Measurements from ENCODE around the gene NECTIN1. TPM values are rescaled to one million over a fixed set of nuclear protein-coding genes. Genes with fewer than 3 reads are reported as not detected.

NECTIN1 gene
- total and polyA plus RNA-seq, 4 donors = 4.7 to 18.3 (median 7.3) TPM

DNA sequence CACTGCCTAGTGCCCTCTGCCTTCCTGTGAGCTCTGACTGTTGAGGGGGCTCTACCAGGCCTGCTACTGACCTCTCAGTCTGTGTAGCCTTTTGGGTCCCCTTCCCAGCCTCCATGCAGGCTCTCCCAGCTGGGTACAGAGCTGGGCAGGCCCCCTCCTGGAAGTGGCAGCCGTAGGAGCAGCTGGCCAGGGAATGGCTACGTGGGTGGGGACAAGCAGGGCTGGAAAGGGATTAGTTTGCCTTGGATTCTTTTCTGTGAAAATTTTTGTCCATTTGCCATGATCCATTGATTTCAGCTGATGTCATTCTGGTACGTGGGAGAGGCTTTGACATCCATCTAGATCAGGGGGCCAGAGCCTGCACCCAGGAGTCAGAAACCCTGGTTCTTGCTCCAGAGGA, 23.9 kb upstream of the NECTIN1 start:
- Histone ChIP-seq H3K27ac (ENCODE audit: low read depth in 1 of 2, low read length in 1 of 2) (no peak overlapping the region), H3K9me3 (ENCODE audit: control insufficient read depth in 4 of 4, insufficient read depth in 3 of 4, low read length in 3 of 4) (peaks cover 0 to 1% (median 0%) of the 10 kb centered on the region in 4 donors), H3K4me1 (ENCODE audit: control insufficient read depth in 5 of 5, insufficient read depth in 5 of 5, low read length in 5 of 5) (peaks cover 0 to 5% (median 4%) of the 10 kb centered on the region in 5 donors), H3K36me3 (ENCODE audit: control insufficient read depth in 4 of 4, insufficient read depth in 4 of 4, low read length in 4 of 4) (no peaks in the 10 kb centered on the region), H3K27me3 (ENCODE audit: control insufficient read depth in 3 of 3, insufficient read depth in 3 of 3, low read length in 2 of 3) (no peaks in the 10 kb centered on the region), H3K9ac (ENCODE audit: insufficient read depth in 1 of 2, low read length in 2 of 2) (no peak overlapping the region), H3K4me3 (no peak overlapping the region)
- WGBS, 2 donors = 53 to 76% methylated on average over 3 of the region's 3 CpGs
- TF ChIP-seq, protein P1, sequence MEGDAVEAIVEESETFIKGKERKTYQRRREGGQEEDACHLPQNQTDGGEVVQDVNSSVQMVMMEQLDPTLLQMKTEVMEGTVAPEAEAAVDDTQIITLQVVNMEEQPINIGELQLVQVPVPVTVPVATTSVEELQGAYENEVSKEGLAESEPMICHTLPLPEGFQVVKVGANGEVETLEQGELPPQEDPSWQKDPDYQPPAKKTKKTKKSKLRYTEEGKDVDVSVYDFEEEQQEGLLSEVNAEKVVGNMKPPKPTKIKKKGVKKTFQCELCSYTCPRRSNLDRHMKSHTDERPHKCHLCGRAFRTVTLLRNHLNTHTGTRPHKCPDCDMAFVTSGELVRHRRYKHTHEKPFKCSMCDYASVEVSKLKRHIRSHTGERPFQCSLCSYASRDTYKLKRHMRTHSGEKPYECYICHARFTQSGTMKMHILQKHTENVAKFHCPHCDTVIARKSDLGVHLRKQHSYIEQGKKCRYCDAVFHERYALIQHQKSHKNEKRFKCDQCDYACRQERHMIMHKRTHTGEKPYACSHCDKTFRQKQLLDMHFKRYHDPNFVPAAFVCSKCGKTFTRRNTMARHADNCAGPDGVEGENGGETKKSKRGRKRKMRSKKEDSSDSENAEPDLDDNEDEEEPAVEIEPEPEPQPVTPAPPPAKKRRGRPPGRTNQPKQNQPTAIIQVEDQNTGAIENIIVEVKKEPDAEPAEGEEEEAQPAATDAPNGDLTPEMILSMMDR (IDR thresholded peaks at IDR 0.05; ENCODE audit: control extremely low read depth, extremely low read depth) = no peak
- DNase-seq (no peak), ATAC-seq (ENCODE audit: insufficient read depth, low FRiP score) (no peak)

DNA sequence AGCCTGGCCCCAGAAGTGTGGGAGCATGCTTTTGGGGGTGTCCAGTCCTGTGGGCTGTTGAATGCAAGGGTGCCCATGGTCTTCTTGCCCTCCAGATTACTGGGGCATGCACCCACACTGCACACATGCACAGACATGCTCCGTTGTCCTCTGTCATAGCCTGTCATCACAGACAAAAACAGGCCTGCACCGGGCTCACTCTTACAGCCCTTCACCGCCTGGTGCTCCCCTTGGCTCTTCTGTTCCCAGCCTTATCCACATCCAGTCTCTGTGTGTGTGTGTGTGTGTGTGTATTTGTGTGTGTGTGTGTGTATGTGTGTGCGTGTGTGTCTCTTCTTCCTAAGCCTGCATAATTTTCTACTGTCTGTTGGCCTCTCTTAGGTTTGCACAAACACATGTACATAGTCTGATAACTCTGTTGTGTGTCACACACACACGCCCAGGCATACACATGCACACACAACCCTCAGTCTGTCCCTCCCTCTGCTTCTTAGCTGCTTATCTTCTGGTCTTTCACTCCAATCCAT, 23.4 kb upstream of the NECTIN1 start:
- Histone ChIP-seq H3K36me3 (ENCODE audit: control insufficient read depth in 4 of 4, insufficient read depth in 4 of 4, low read length in 4 of 4) (no peaks in the 10 kb centered on the region), H3K9ac (ENCODE audit: insufficient read depth in 1 of 2, low read length in 2 of 2) (no peak overlapping the region), H3K27ac (ENCODE audit: low read depth in 1 of 2, low read length in 1 of 2) (no peak overlapping the region), H3K9me3 (ENCODE audit: control insufficient read depth in 4 of 4, insufficient read depth in 3 of 4, low read length in 3 of 4) (peaks cover 0 to 1% (median 0%) of the 10 kb centered on the region in 4 donors), H3K27me3 (ENCODE audit: control insufficient read depth in 3 of 3, insufficient read depth in 3 of 3, low read length in 2 of 3) (no peaks in the 10 kb centered on the region), H3K4me1 (ENCODE audit: control insufficient read depth in 5 of 5, insufficient read depth in 5 of 5, low read length in 5 of 5) (peaks cover 0 to 5% (median 4%) of the 10 kb centered on the region in 5 donors), H3K4me3 (no peak overlapping the region)
- no peak for ATAC-seq (ENCODE audit: insufficient read depth, low FRiP score)
- WGBS, 2 donors = 79 to 86% methylated on average over 5 of the region's 5 CpGs
- TF ChIP-seq, protein P1 (IDR thresholded peaks at IDR 0.05; ENCODE audit: control extremely low read depth, extremely low read depth) = no peak
- DNase-seq = no peak

DNA sequence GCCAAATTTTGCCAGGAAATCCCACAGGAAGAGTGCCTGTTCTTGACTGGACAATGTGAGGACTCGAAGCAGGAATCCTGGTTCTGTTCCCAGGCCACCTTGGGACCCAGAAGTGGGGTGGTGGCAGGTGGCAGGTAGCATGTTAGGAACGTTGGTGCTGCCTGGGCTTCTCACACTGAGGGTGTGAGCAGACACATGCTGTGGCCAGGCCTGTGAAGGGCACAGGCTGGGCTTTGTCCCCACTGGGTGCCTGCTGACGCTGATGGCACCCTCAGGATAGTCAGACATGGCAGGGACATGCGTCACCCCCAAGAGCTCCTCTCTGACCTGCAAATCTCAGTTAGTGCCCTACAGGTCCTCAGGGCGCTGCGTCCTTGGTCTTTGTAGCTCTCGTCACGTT, 21.1 kb upstream of the NECTIN1 start:
- WGBS, 2 donors = 80 to 85% methylated on average over 8 of the region's 8 CpGs
- DNase-seq (no peak), ATAC-seq (ENCODE audit: insufficient read depth, low FRiP score) (no peak)
- Histone ChIP-seq H3K27me3 (ENCODE audit: control insufficient read depth in 3 of 3, insufficient read depth in 3 of 3, low read length in 2 of 3) (no peaks in the 10 kb centered on the region), H3K4me3 (no peak overlapping the region), H3K36me3 (ENCODE audit: control insufficient read depth in 4 of 4, insufficient read depth in 4 of 4, low read length in 4 of 4) (no peaks in the 10 kb centered on the region), H3K27ac (ENCODE audit: low read depth in 1 of 2, low read length in 1 of 2) (no peak overlapping the region), H3K9me3 (ENCODE audit: control insufficient read depth in 4 of 4, insufficient read depth in 3 of 4, low read length in 3 of 4) (peaks cover 0 to 1% (median 0%) of the 10 kb centered on the region in 4 donors), H3K4me1 (ENCODE audit: control insufficient read depth in 5 of 5, insufficient read depth in 5 of 5, low read length in 5 of 5) (peaks cover 0 to 5% (median 0%) of the 10 kb centered on the region in 5 donors), H3K9ac (ENCODE audit: insufficient read depth in 1 of 2, low read length in 2 of 2) (no peak overlapping the region)
- TF ChIP-seq, protein P1 (IDR thresholded peaks at IDR 0.05; ENCODE audit: control extremely low read depth, extremely low read depth) = no peak

All from lung (tissue), 12 donors.